DMS79 (cell line): ENCODE results near the gene DHX34.
"Not testable (repeated sequence)": the region's sequence is repeated elsewhere in the genome, so short reads cannot be mapped to it uniquely, and the experiment has no call there.

Experiments used
- DNase-seq: peaks from one replicate; lab custom pipeline; 2025; lab: John Stamatoyannopoulos, UW

The DHX34 gene

DNA sequence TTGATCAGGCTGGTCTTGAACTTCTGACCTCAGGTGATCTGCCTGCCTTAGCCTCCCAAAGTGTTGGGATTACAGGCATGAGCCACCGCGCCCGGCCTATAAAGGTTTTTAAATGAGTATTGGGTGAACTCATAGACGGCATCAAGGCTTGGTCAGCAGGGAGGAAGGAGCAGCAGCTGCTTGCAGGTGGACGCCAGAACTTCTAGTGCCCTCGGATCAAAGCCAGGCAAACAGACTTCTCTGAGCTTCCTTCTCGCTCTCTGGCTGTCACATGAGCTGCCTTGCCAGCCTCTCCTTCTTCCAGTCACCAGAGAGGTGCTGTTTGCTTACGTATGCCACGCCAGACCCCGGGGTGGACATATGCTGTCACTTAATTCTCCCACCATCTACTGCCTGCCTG lies 16.3 kb downstream of the DHX34 start:
- not testable (repeated sequence) for DNase-seq

DNA sequence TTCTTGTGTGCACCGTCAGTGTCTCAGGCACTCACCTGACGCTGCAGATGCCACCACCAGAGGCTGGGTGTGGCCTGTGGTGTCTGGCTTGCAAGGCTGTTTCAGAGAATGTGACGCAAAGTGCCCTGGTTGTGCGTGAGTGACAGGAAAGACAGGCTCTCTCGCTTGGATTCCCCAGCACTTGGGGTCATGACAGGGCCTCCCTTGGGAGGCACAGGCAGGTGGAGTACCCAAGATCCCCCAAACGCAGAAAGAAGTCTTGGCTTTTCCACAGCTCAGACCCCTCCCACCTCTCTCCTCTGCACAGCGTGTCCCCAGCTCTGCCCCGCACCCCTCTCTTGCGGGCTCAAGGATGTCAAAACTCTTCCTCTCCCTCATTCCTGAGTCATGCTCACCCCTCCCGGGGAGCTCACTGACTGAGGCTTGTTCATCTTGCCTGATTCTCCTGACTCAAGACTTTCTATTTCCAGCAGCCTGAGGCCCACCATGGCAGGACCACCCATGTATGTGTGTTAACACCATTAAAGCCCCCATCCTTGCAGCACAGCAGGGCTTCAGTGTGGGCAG lies 21.0 kb downstream of the DHX34 start:
- no peak for DNase-seq

DNA sequence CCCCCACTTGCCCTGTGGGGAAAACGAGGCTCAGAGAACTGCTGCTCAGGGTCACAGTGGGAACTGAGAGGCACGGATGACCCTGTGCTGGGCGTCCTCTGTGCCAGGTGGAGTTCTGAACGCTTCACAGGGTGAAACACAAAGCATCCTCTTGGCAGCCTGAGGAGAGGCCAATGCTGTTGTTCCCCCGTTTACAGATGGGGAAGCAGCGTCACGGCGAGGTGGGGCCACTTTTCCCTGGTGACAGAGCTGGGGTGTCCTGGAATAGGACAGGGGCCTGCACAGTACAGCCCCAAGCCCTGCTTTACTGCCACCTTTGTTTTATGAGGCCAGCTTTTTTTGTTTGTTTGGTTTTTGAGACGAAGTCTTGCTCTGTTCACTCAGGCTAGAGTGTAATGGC lies 22.1 kb downstream of the DHX34 start:
- no peak for DNase-seq

GRCh38 chr19:47372603-47373002 lies 23.5 kb downstream of the DHX34 start:
- DNase-seq = no peak

- DNase-seq = no peak
These were observed 24.4 kb downstream of the DHX34 start for GRCh38 chr19:47373246-47374240.

DNA sequence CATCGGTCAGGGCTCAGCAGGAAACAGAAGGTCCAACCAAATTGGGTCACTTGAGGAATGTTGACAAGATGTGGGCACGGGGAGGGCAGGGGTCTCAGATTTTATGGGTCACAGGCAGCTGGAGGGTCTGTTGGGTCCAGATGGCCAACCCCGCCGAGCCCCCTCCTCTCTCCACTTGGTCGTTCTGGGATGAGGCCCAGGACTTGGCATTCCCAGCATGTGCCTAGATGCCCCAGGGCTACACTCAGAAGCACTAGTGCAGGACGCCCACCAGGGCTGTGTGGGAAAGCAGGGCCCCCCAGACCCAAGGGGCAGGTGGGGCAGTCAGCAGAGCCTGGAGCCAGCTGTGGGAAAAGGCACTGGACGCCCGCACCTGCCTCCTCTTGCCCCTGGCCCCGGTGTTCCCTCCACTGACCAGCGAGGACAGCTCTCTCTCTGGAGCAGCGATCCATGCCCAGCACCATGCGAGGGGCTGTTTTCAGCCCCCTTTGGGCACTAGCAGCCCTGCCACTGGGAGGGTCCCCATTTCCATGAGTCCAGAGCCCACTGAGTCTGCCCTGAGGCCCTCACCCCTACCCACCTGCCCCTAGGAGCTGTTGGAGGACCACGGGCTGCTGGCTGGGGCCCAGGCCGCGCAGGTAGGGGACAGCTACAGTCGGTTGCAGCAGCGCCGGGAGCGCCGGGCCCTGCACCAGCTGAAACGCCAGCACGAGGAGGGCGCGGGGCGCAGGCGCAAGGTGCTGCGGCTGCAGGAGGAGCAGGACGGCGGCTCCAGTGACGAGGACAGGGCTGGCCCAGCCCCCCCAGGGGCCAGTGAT lies 26.0 kb downstream of the DHX34 start:
- no peak for DNase-seq

- no peak for DNase-seq
These were observed 26.8 kb downstream of the DHX34 start for GRCh38 chr19:47375694-47376588.

- no peak for DNase-seq
These were observed 27.6 kb downstream of the DHX34 start for GRCh38 chr19:47376589-47377144.

DNA sequence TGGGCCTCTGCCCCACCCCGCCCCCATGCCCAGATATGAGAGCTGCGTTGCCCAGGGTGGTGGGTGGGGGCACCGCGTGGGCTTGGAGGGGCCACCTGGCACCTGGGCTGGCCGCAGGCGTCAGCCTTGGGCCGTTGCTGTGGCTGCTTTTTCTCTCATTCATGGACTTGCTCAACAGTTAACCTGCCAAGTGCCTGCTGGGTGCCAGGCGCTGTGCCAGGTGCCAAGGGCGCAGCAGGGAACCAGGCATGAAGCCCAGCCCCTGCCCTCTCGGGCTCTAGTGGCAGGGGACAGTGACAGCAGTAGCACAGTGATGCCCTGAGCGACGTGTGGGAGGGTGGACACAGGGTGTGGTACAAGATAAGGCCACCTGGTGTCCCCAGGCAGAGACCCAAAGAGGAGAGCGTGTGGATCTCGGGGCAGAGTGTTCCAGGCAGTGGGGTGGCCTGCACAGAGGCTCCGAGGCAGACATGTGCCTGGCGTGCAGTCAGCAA lies 28.1 kb downstream of the DHX34 start:
- DNase-seq = peak; percentile 19

DNA sequence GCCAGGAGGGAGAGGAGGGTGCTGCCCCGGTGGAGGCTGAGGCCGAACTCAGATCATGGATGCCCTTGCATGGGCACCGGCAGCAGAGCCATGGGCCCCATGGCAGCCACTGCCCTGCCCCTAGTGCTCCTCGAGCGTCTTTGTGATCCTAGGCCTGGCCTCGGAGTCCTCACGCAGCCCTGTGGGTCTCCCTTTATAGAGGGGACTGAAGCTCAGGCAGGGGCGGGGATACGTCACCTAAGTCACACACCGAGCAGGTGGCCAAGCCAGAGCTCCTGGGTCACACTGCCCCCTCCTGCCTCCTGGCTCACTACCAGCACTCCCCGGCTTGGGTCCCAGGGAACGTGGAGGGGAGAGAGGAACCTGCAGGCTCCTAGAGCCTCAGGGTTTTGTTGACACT lies 28.7 kb downstream of the DHX34 start:
- no peak for DNase-seq

- DNase-seq = no peak
These were observed 29.1 kb downstream of the DHX34 start for GRCh38 chr19:47378246-47378645.

DNA sequence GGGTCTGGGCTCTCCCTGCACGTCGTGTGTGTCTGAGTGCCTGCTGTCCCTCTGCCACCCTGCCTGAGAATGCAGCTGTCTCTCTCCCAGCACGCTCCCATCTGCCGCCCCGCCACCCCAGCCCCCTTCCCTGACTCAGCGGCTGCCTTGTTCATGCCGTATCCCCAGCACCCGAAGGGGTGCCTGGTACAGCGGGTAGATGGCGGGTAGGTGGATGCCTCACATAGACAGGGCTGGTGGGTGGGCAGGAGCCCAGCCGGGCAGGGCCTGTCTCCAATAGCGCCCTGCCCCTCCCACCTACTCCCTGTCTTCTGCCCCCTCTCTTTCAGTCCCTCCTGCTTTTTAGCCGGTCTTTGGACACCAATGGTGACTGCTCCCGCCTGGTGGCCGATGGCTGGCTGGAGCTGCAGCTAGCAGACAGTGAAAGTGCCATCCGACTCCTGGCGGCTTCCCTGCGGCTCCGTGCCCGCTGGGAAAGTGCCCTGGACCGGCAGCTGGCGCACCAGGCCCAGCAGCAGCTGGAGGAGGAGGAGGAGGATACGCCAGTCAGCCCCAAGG lies 30.3 kb downstream of the DHX34 start:
- DNase-seq = no peak

DNA sequence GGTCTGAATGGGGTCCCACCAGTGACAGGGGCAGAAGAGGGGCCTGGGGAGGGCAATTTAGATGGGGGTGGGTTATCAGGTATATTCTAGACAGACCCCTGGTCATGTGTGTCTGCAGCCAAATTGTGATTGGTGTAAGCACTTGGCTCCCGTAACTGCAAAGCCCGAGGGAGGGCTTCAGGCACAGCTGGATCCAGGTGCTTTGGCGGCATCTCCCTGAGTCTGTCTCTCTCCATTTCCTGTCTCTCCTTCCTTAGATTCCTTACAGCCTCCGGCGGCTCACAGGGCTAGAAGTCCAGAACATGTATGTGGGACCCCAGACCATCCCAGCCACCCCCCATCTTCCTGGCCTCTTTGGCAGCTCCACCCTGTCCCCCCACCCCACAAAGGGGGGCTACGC lies 31.4 kb downstream of the DHX34 start:
- DNase-seq = no peak

- DNase-seq = no peak
These were observed 32.0 kb downstream of the DHX34 start for GRCh38 chr19:47381121-47381520.

- no peak for DNase-seq
These were observed 32.7 kb downstream of the DHX34 start for GRCh38 chr19:47381653-47382279.

GRCh38 chr19:47383890-47384289 lies 34.8 kb downstream of the DHX34 start:
- DNase-seq = not testable (repeated sequence)

- DNase-seq = not testable (repeated sequence)
These were observed 35.4 kb downstream of the DHX34 start for GRCh38 chr19:47384533-47384932.

- not testable (repeated sequence) for DNase-seq
These were observed 37.5 kb downstream of the DHX34 start for GRCh38 chr19:47386582-47386981.

DNA sequence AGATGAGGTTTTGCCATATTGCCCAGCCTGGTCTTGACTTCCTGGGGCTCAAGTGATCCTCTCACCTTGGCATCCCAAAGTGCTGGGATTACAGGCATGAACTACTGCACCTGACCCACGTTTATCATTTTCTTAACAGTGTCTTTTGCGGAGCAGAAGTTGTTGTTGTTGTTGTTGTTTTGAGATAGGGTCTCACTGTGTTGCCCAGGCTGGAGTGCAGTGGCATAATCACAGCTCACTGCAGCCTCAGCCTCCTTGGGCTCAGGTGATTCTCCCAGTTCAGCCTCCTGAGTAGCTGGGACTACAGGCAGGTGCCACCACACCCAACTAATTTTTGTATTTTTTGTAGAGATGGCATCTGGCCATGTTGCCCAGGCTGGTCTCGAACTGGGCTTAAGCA lies 38.5 kb downstream of the DHX34 start:
- not testable (repeated sequence) for DNase-seq

DNA sequence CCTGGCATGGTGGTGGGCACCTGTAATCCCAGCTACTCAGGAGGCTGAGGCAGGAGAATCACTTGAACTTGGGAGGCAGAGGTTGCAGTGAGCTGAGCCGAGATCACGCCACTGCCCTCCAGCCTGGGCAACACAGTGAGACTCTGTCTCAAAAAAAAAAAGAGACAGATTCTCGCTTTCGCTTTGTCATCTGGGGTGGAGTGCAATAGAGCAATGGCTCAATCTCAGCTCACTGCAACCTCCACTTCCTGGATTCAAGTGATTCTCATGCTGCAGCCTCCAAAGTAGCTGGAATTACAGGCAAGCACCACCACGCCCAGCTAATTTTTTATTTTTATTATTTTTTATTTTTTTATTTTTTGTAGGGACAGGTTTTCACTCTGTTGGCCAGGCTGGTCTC lies 39.6 kb downstream of the DHX34 start:
- not testable (repeated sequence) for DNase-seq
